GM12878 (cell line): ENCODE measurements around the gene PDIA3. TPM values are rescaled to one million over a fixed set of nuclear protein-coding genes. Genes with fewer than 3 reads are reported as not detected.
A peak's percentile ranks its signal among the peaks of the same experiment; 100 is the strongest.

ENCODE experiments used
- CBX3 ChIP-seq: fragments of 200-600 bp; sonication (generic); IDR thresholded peaks from 2 replicates; pipeline ENCODE4 v1.6.1; 2016; ENCODE audit warnings: low read depth, borderline replicate concordance
- CREB1 ChIP-seq: IDR thresholded peaks from 2 replicates; pipeline ENCODE4 v1.6.1; 2012; ENCODE audit warnings: low read depth, mild to moderate bottlenecking, inconsistent platforms
- CREM ChIP-seq: IDR thresholded peaks from 2 replicates; pipeline ENCODE4 v1.6.1; 2014; ENCODE audit warnings: antibody characterized with exemption, low read depth
- CUX1 ChIP-seq: IDR thresholded peaks from 2 replicates; pipeline ENCODE4 v1.6.1; 2012; ENCODE audit warnings: improper control_type of control experiment, low read depth, low read length; ENCODE audit not compliant: insufficient replicate concordance
- DPF2 ChIP-seq: fragments of 450-650 bp; IDR thresholded peaks from 2 replicates; pipeline ENCODE4 v1.6.1; 2017; ENCODE audit warnings: mild to moderate bottlenecking
- E2F8 ChIP-seq: fragments of 450-650 bp; IDR thresholded peaks from 2 replicates; pipeline ENCODE4 v1.6.1; 2018; ENCODE audit warnings: mild to moderate bottlenecking, low read depth, moderate library complexity; ENCODE audit not compliant: partially characterized antibody
- ETV6 ChIP-seq, 2 experiments: fragments of 450-650 bp in 1 of 2; IDR thresholded peaks in 1 of 2; conservative IDR thresholded peaks in 1 of 2; 2 replicates each; pipeline ENCODE4 v1.6.1; 2014; ENCODE audit warnings: antibody characterized with exemption in 1 of 2, borderline replicate concordance in 1 of 2, low read depth in 1 of 2, mild to moderate bottlenecking in 1 of 2, moderate library complexity in 1 of 2
- FOXK2 ChIP-seq: fragments of 450-650 bp; IDR thresholded peaks from 2 replicates; pipeline ENCODE4 v1.6.1; 2017; ENCODE audit warnings: mild to moderate bottlenecking, moderate library complexity
- FOXM1 ChIP-seq: IDR thresholded peaks from 2 replicates; pipeline ENCODE4 v1.6.1; 2012; ENCODE audit warnings: low read depth, mild to moderate bottlenecking, inconsistent platforms, low read length, moderate library complexity
- HCFC1 ChIP-seq: fragments of 150-350 bp; IDR thresholded peaks from 2 replicates; pipeline ENCODE4 v1.6.1; 2014; ENCODE audit warnings: low read length
- HDAC2 ChIP-seq: fragments of 200-600 bp; sonication (generic); IDR thresholded peaks from 2 replicates; pipeline ENCODE4 v1.6.1; 2017
- KAT2A ChIP-seq: conservative IDR thresholded peaks from 2 replicates; pipeline ENCODE4 v1.6.1; 2011; ENCODE audit warnings: low read depth, low read length; ENCODE audit not compliant: control insufficient read depth
- KDM1A ChIP-seq: fragments of 200-600 bp; sonication (generic); IDR thresholded peaks from 2 replicates; pipeline ENCODE4 v1.6.1; 2016; ENCODE audit warnings: borderline replicate concordance
- NFYA ChIP-seq: IDR thresholded peaks from 2 replicates; pipeline ENCODE4 v1.6.1; 2011; ENCODE audit warnings: low read depth, mild to moderate bottlenecking, low read length, improper control_type of control experiment, borderline replicate concordance
- NRF1 ChIP-seq: conservative IDR thresholded peaks from 2 replicates; pipeline ENCODE4 v1.6.1; 2011; ENCODE audit warnings: mild to moderate bottlenecking, low read depth, low read length, improper control_type of control experiment
- RUNX3 ChIP-seq: IDR thresholded peaks from 2 replicates; pipeline ENCODE4 v1.6.1; 2012; ENCODE audit warnings: low read length, inconsistent platforms
- STAT3 ChIP-seq: IDR thresholded peaks from 2 replicates; pipeline ENCODE4 v1.6.1; 2011; ENCODE audit warnings: low read depth, low read length, improper control_type of control experiment
- TAF1 ChIP-seq: IDR thresholded peaks from 2 replicates; pipeline ENCODE4 v1.6.1; 2011; ENCODE audit warnings: mild to moderate bottlenecking, low read depth, low read length, borderline replicate concordance
- WRNIP1 ChIP-seq: IDR thresholded peaks from 2 replicates; pipeline ENCODE4 v1.6.1; 2011; ENCODE audit warnings: low read depth, low read length, improper control_type of control experiment, borderline replicate concordance
- ZBTB33 ChIP-seq: fragments of 450-650 bp; IDR thresholded peaks from 2 replicates; pipeline ENCODE4 v1.6.1; 2017; ENCODE audit warnings: mild to moderate bottlenecking
- ZNF217 ChIP-seq: fragments of 450-650 bp; IDR thresholded peaks from 2 replicates; pipeline ENCODE4 v1.6.1; 2017; ENCODE audit warnings: antibody characterized with exemption, mild to moderate bottlenecking
- ZSCAN29 ChIP-seq: fragments of 450-650 bp; IDR thresholded peaks from 2 replicates; pipeline ENCODE4 v1.6.1; 2017; ENCODE audit warnings: mild to moderate bottlenecking, moderate library complexity
- polyA plus RNA-seq, 11 experiments: library from polyadenylated mRNA; depleted of rRNA in 4 of 11; unstranded in 6 of 11; stranded (reverse) in 5 of 11; fragments of >200 nt; fragmentation: Nextera tagmentation in 4 of 11; fragmentation: Illumina TruSeq in 1 of 11; extraction: Ambion mirVana in 4 of 11; extraction: Trizol in 1 of 11; gene quantifications; 1 replicate in 1 of 11; 2 replicates in 10 of 11; pipeline versions ENCODE4 v1.2.1 to v1.2.3, GENCODE V29; 2011 to 2016; ENCODE audit warnings: inconsistent platforms in 2 of 11, missing spikeins in 2 of 11, low read depth in 1 of 11
- total RNA-seq, 4 experiments: library from RNA; depleted of rRNA in 3 of 4; stranded (reverse); fragments of >200 nt in 3 of 4; fragmentation: Illumina TruSeq in 1 of 4; extraction: Trizol in 1 of 4; gene quantifications; 2 replicates each; pipeline versions ENCODE4 v1.2.1 to v1.2.3, GENCODE V29; 2013 to 2021

The PDIA3 gene
- total and polyA plus RNA-seq, 10 of the 15 experiments (the other 5 are each of a cell fraction or from before 2014, with no cell fraction given), result 18.2 to 716 (median 181) TPM

- no peak for TF ChIP-seq CBX3
- no peak for TF ChIP-seq NRF1
- TF ChIP-seq WRNIP1, result no peak
- TF ChIP-seq E2F8, result no peak
- 0 out of 2 replicates have a peak, but pooled peaks have one; percentile 18 for TF ChIP-seq TAF1
- TF ChIP-seq ZSCAN29, result peak; percentile 51; the same call in 1 of the 2 replicates
- peak; percentile 78; the same call in 1 of the 2 replicates for TF ChIP-seq DPF2
- TF ChIP-seq RUNX3, result peak; percentile 95
- TF ChIP-seq KAT2A, result no peak
- TF ChIP-seq ZNF217, result peak; percentile 24; the same call in 1 of the 2 replicates
- 0 out of 2 replicates have a peak, but pooled peaks have one; percentile 65 for TF ChIP-seq STAT3
- TF ChIP-seq FOXK2, result no peak
- TF ChIP-seq KDM1A, result no peak
- TF ChIP-seq CUX1, result no peak
- no peak; the same call in 1 of the 2 replicates for TF ChIP-seq HCFC1
- TF ChIP-seq NFYA, result no peak
- TF ChIP-seq CREM, result peak; percentile 68; the same call in 1 of the 2 replicates
- 0 out of 2 replicates have a peak, but pooled peaks have one; percentile 48 for TF ChIP-seq CREB1
- no peak for TF ChIP-seq HDAC2
- TF ChIP-seq ZBTB33, result no peak
- no peak for TF ChIP-seq ETV6 (conservative IDR thresholded peaks at IDR 0.05 in 1 of 2, IDR thresholded peaks at IDR 0.05 in 1 of 2; ENCODE audit: borderline replicate concordance in 1 of 2, low read depth in 1 of 2)
- peak; percentile 66; the same call in 1 of the 2 replicates for TF ChIP-seq FOXM1
These were observed 30.0 kb downstream of the PDIA3 start (continued) for GRCh38 chr15:43776101-43776717.
